H1 (cell line): ENCODE measurements around the gene PC. TPM values are rescaled to one million over a fixed set of nuclear protein-coding genes. Genes with fewer than 3 reads are reported as not detected.

Source experiments
- CTCF ChIA-PET: fragments of 300-600 bp; sonication (Branson Sonifier 250); formaldehyde crosslinking; loops from one replicate; lab custom pipeline; 2021; ENCODE audit not compliant: partially characterized antibody; lab: Charles Lee
- POLR2A ChIA-PET: fragments of 300-600 bp; sonication (Branson Sonifier 250); formaldehyde crosslinking; loops from one replicate; lab custom pipeline; 2021; ENCODE audit warnings: inconsistent platforms; ENCODE audit not compliant: partially characterized antibody; lab: Charles Lee
- DNase-seq, 2 experiments: peaks; one replicate each; pipeline versions ENCODE4 v3.0.0 to v3.0.0-alpha.2; 2010 to 2022; ENCODE audit warnings: low spot score in 2 of 2, low read depth in 1 of 2, mixed read lengths in 1 of 2
- FAIRE-seq: peaks from 2 replicates; lab custom pipeline; 2011; peaks lifted over from hg19 to GRCh38; lab: Jason Lieb, UNC
- H2AFZ ChIP-seq: 2 replicates; pipeline ENCODE4 v1.8.1; 2012; ENCODE audit warnings: low read length, inconsistent platforms
- H2AK5ac ChIP-seq: 2 replicates; pipeline ENCODE4 v1.6.1; 2013; ENCODE audit warnings: low read depth, low read length
- H2BK120ac ChIP-seq: replicated peaks from 2 replicates; pipeline ENCODE3; 2013; ENCODE audit warnings: low read depth, low read length, inconsistent platforms
- H2BK12ac ChIP-seq: 2 replicates; pipeline ENCODE4 v1.6.1; 2013; ENCODE audit warnings: low read depth, low read length
- H2BK15ac ChIP-seq: 2 replicates; pipeline ENCODE4 v1.6.1; 2013; ENCODE audit warnings: low read length
- H2BK20ac ChIP-seq: 2 replicates; pipeline ENCODE4 v1.6.1; 2013; ENCODE audit warnings: low read length
- H2BK5ac ChIP-seq: 2 replicates; pipeline ENCODE4 v1.6.1; 2013; ENCODE audit warnings: low read depth, low read length
- H3K14ac ChIP-seq: 2 replicates; pipeline ENCODE4 v1.6.1; 2013; ENCODE audit warnings: inconsistent platforms; ENCODE audit not compliant: insufficient read length
- H3K18ac ChIP-seq: 2 replicates; pipeline ENCODE4 v1.6.1; 2013; ENCODE audit warnings: low read length; ENCODE audit errors: extremely low read depth
- H3K23ac ChIP-seq: 2 replicates; pipeline ENCODE4 v1.6.1; 2013; ENCODE audit warnings: inconsistent platforms; ENCODE audit not compliant: insufficient read length
- H3K23me2 ChIP-seq: 2 replicates; pipeline ENCODE4 v1.6.1; 2013; ENCODE audit warnings: low read depth, low read length
- H3K27ac ChIP-seq: 2 replicates; pipeline ENCODE4 v1.6.1; 2011; ENCODE audit warnings: low read depth, low read length, inconsistent platforms
- H3K27me3 ChIP-seq, 4 experiments: replicated peaks in 1 of 4; 1 replicate in 1 of 4; 2 replicates in 3 of 4; pipeline versions ENCODE4 v1.6.1 to v1.8.1; 2011 to 2013; ENCODE audit warnings: low read length in 3 of 4, mild to moderate bottlenecking in 3 of 4, inconsistent platforms in 2 of 4, mixed read lengths in 2 of 4, moderate library complexity in 1 of 4; ENCODE audit not compliant: control insufficient read depth in 3 of 4, insufficient read depth in 3 of 4; ENCODE audit errors: extremely low read depth in 1 of 4
- H3K36me3 ChIP-seq, 4 experiments: 2 replicates each; pipeline versions ENCODE4 v1.6.1 to v1.8.1; 2011 to 2013; ENCODE audit warnings: mild to moderate bottlenecking in 4 of 4, low read length in 3 of 4, moderate library complexity in 2 of 4, control low read depth in 1 of 4, inconsistent platforms in 1 of 4; ENCODE audit not compliant: insufficient read depth in 4 of 4, control insufficient read depth in 2 of 4
- H3K4ac ChIP-seq: replicated peaks from 2 replicates; pipeline ENCODE3; 2013; ENCODE audit warnings: low read length, low read depth, mixed read lengths, inconsistent platforms; ENCODE audit not compliant: insufficient read length
- H3K4me1 ChIP-seq, 4 experiments: replicated peaks in 1 of 4; 1 replicate in 1 of 4; 2 replicates in 3 of 4; pipeline versions ENCODE4 v1.6.1 to v1.8.1; 2011 to 2013; ENCODE audit warnings: low read length in 3 of 4, inconsistent platforms in 2 of 4, mixed read lengths in 1 of 4; ENCODE audit not compliant: insufficient read depth in 4 of 4, control insufficient read depth in 3 of 4
- H3K4me2 ChIP-seq, 2 experiments: 2 replicates each; pipeline versions ENCODE4 v1.6.1 to v1.8.1; 2011 to 2013; ENCODE audit warnings: low read depth in 2 of 2, low read length in 2 of 2, control low read depth in 1 of 2, inconsistent platforms in 1 of 2, mild to moderate bottlenecking in 1 of 2; ENCODE audit not compliant: insufficient read depth in 1 of 2
- H3K4me3 ChIP-seq, 4 experiments: fragments of 200-600, 300-600 bp in 1 of 4; sonication (generic), shearing (Covaris generic), sonication (Bioruptor Twin) in 1 of 4; 2 replicates each; pipeline versions ENCODE4 v1.5.1 to v1.8.1; 2011 to 2016; ENCODE audit warnings: low read length in 4 of 4, low read depth in 3 of 4, control low read depth in 2 of 4, inconsistent platforms in 2 of 4, mild to moderate bottlenecking in 2 of 4, mixed read lengths in 1 of 4, moderate library complexity in 1 of 4; ENCODE audit not compliant: insufficient read depth in 2 of 4; ENCODE audit errors: extremely low read depth in 1 of 4
- H3K56ac ChIP-seq: replicated peaks from 2 replicates; pipeline ENCODE3; 2013; ENCODE audit warnings: low read depth, mild to moderate bottlenecking, mixed read lengths, low read length, inconsistent platforms; ENCODE audit not compliant: insufficient read length
- H3K79me1 ChIP-seq: 2 replicates; pipeline ENCODE4 v1.6.1; 2013; ENCODE audit warnings: low read depth, low read length, control low read depth
- H3K79me2 ChIP-seq, 2 experiments: 2 replicates each; pipeline versions ENCODE4 v1.6.1 to v1.8.1; 2012 to 2013; ENCODE audit warnings: low read length in 2 of 2, mild to moderate bottlenecking in 2 of 2, inconsistent platforms in 1 of 2; ENCODE audit not compliant: insufficient read depth in 2 of 2, control insufficient read depth in 1 of 2
- H3K9ac ChIP-seq, 4 experiments: replicated peaks in 1 of 4; 1 replicate in 1 of 4; 2 replicates in 3 of 4; pipeline versions ENCODE4 v1.6.1 to v1.8.1; 2011 to 2013; ENCODE audit warnings: low read depth in 3 of 4, low read length in 3 of 4, control low read depth in 2 of 4, mild to moderate bottlenecking in 2 of 4, moderate library complexity in 2 of 4, inconsistent platforms in 1 of 4; ENCODE audit errors: extremely low read depth in 1 of 4
- H3K9me3 ChIP-seq, 2 experiments: 2 replicates each; pipeline versions ENCODE4 v1.6.1 to v1.8.1; 2012 to 2013; ENCODE audit warnings: mild to moderate bottlenecking in 2 of 2, moderate library complexity in 2 of 2, control low read depth in 1 of 2, inconsistent platforms in 1 of 2, low read depth in 1 of 2, low read length in 1 of 2, mixed read lengths in 1 of 2; ENCODE audit not compliant: insufficient read depth in 2 of 2
- H4K20me1 ChIP-seq, 2 experiments: replicated peaks in 1 of 2; 2 replicates each; pipeline versions ENCODE3 to v1.8.1; 2011 to 2013; ENCODE audit warnings: inconsistent platforms in 2 of 2, low read length in 2 of 2, mild to moderate bottlenecking in 1 of 2; ENCODE audit not compliant: insufficient read depth in 2 of 2, control insufficient read depth in 1 of 2
- H4K5ac ChIP-seq: 2 replicates; pipeline ENCODE4 v1.6.1; 2013; ENCODE audit warnings: low read length, low read depth, mixed read lengths, inconsistent platforms; ENCODE audit not compliant: insufficient read length
- H4K8ac ChIP-seq: 2 replicates; pipeline ENCODE4 v1.8.0; 2013; ENCODE audit warnings: mild to moderate bottlenecking, moderate library complexity, low read length, inconsistent platforms; ENCODE audit not compliant: insufficient read depth; ENCODE audit errors: extremely low read depth
- H4K91ac ChIP-seq: replicated peaks from 2 replicates; pipeline ENCODE3; 2013; ENCODE audit warnings: low read length, mixed read lengths, inconsistent platforms; ENCODE audit not compliant: insufficient read length
- BACH1 ChIP-seq: IDR thresholded peaks from 2 replicates; pipeline ENCODE4 v1.6.1; 2012; ENCODE audit warnings: low read length, improper control_type of control experiment
- HDAC2 ChIP-seq, 2 experiments: fragments of 300-600 bp in 1 of 2; sonication (generic) in 1 of 2; IDR thresholded peaks; 2 replicates each; pipeline ENCODE4 v1.6.1; 2011 to 2012; ENCODE audit warnings: low read depth in 2 of 2, low read length in 2 of 2, mild to moderate bottlenecking in 2 of 2, moderate library complexity in 2 of 2, borderline replicate concordance in 1 of 2, inconsistent platforms in 1 of 2
- KDM4A ChIP-seq: IDR thresholded peaks from one replicate; pipeline ENCODE4 v1.7.1; 2012; ENCODE audit warnings: low read depth, mild to moderate bottlenecking, moderate library complexity, low read length, inconsistent platforms; ENCODE audit not compliant: severe bottlenecking
- SIN3A ChIP-seq, 2 experiments: IDR thresholded peaks in 1 of 2; conservative IDR thresholded peaks in 1 of 2; 2 replicates each; pipeline ENCODE4 v1.6.1; 2011 to 2012; ENCODE audit warnings: low read length in 2 of 2, improper control_type of control experiment in 1 of 2, low read depth in 1 of 2, mild to moderate bottlenecking in 1 of 2
- TBP ChIP-seq: IDR thresholded peaks from 2 replicates; pipeline ENCODE4 v1.6.1; 2011; ENCODE audit warnings: low read depth, low read length, improper control_type of control experiment
- TEAD4 ChIP-seq: IDR thresholded peaks from 2 replicates; pipeline ENCODE4 v1.6.1; 2012; ENCODE audit warnings: low read depth, low read length, inconsistent platforms, mixed read lengths
- WGBS, 2 experiments: shearing (Covaris generic) in 1 of 2; methylation state at CpG; one replicate each; pipeline versions ENCODE4 v1.1.6 to v1.1.7; 2013 to 2015; ENCODE audit warnings: low lambda C conversion rate in 2 of 2, mixed read lengths in 2 of 2, inconsistent platforms in 1 of 2, low coverage in 1 of 2, missing lambda C conversion rate in 1 of 2; ENCODE audit not compliant: insufficient replicate concordance in 2 of 2, insufficient coverage in 1 of 2, insufficient read length in 1 of 2; ENCODE audit errors: extremely low coverage in 1 of 2, missing lambda C conversion rate in 1 of 2; 5-methylcytosine and 5-hydroxymethylcytosine counted together
- polyA plus RNA-seq, 7 experiments: library from polyadenylated mRNA; depleted of rRNA in 3 of 7; stranded (reverse) in 5 of 7; unstranded in 2 of 7; fragments of >200 nt in 5 of 7; fragments of 200-250 nt in 2 of 7; gene quantifications; 1 replicate in 5 of 7; 2 replicates in 1 of 7; 4 replicates in 1 of 7; pipeline versions ENCODE4 v1.2.1 to v1.2.3, GENCODE V29; 2011 to 2013; ENCODE audit warnings: missing spikeins in 2 of 7, mixed read lengths in 2 of 7
- total RNA-seq: library from RNA; stranded (reverse); fragmentation: NEBNext Ultra II Directional; extraction: Animal tissue kit (Norgen Biotek cat#: 25700); gene quantifications from 2 replicates; pipeline ENCODE4 v1.2.1, GENCODE V29; 2021
- TF ChIP-seq, protein P1 (sequence below): IDR thresholded peaks from 2 replicates; pipeline ENCODE4 v1.6.1; 2012; ENCODE audit warnings: inconsistent platforms
- TF ChIP-seq, protein P2 (sequence below): IDR thresholded peaks from 2 replicates; pipeline ENCODE4 v1.6.1; 2011; ENCODE audit warnings: low read length, improper control_type of control experiment

The PC gene
- total and polyA plus RNA-seq, 2 of the 8 experiments (the other 6 are each of a cell fraction or from before 2014, with no cell fraction given), result 11.5 to 27.5 TPM

DNA sequence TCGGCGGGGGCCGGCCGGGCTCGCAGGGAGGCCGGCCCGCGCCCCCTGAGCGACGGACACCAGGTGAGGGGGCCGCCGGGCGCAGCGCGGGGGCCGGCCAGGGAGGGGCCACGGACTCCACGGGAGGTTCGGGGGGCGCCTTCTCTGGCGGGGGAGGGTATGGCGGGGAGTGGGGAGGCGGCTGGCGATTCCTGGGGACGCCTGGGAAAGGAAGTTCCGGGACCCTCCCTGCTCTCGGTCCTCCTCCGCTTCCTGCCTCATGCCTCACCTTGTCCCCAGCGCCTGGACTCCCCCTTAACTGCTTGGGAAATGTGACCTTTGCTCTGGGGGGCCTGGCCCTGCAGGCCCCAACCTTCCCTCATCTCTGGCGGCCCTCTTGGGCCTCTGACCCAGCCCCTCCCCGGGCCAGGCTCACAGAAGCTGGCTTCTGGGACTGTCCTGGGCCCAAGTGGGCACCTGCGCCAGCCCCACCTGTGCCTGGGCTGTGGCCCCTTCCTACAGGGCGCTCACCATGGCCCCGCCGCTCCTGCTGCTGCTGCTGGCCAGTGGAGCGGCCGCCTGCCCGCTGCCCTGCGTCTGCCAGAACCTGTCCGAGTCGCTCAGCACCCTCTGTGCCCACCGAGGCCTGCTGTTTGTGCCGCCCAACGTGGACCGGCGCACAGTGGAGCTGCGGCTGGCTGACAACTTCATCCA is 100.8 kb downstream of the PC start:
- Histone ChIP-seq H4K91ac (no peak overlapping the region), H3K4me1 (peaks cover 5 to 20% (median 9%) of the 10 kb centered on the region in 4 experiments), H3K4ac (no peak overlapping the region), H3K4me3 (peak overlapping the region; percentile 71 to 92 (median 86)), H3K79me2 (no peaks in the 10 kb centered on the region), H3K36me3 (peaks cover 0 to 18% (median 1%) of the 10 kb centered on the region in 4 experiments; a peak in 4 of 8 replicates), H4K5ac (peak overlapping the region; percentile 2), H2AFZ (no peak overlapping the region), H2AK5ac (no peak overlapping the region), H3K14ac (no peak overlapping the region), H3K9ac (peak overlapping the region in 3 of 4 experiments; percentile 48 to 94 (median 58); a peak in 4 of 7 replicates), H4K20me1 (peaks cover 2 to 4% of the 10 kb centered on the region in 2 experiments), H3K23ac (no peak overlapping the region), H2BK12ac (no peak overlapping the region), H3K23me2 (peaks cover 8% of the 10 kb centered on the region), H3K4me2 (peak overlapping the region; percentile 92 to 98), H2BK5ac (peak overlapping the region; percentile 24; the same call in 1 of the 2 replicates), H3K27me3 (no peaks in the 10 kb centered on the region), H3K79me1 (no peaks in the 10 kb centered on the region), H2BK120ac (no peak overlapping the region), H3K18ac (peak overlapping the region; percentile 48), H2BK20ac (no peak overlapping the region), H3K27ac (no peak overlapping the region; the same call in 1 of the 2 replicates), H2BK15ac (no peak overlapping the region), H3K9me3 (no peaks in the 10 kb centered on the region), H3K56ac (no peak overlapping the region), H4K8ac (peak overlapping the region; percentile 62; the same call in 1 of the 2 replicates)
- ChIA-PET CTCF (interaction anchor here (1.0 to 1.6 kb wide), 5 partner anchors 10 to 198 kb away, joined by 3 to 9 read pairs (median 4); no protein-coding TSS in a partner anchor), POLR2A (interaction anchor here (0.6 to 2.3 kb wide), 10 partner anchors 10 to 169 kb away, joined by 3 to 18 read pairs (median 4); partner anchors contain the start of gene RCE1)
- DNase-seq (peak in 1 of 2 experiments; percentile 73), FAIRE-seq (no peak)
- 38% methylated on average over 35 of the region's 47 CpGs; no CpG with 5 or more reads in 1 of the 2 experiments for WGBS, 2 experiments
- TF ChIP-seq, protein P1, sequence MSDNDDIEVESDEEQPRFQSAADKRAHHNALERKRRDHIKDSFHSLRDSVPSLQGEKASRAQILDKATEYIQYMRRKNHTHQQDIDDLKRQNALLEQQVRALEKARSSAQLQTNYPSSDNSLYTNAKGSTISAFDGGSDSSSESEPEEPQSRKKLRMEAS, result peak; percentile 6; the same call in 1 of the 2 replicates
- TF ChIP-seq BACH1, result peak; percentile 23; the same call in 1 of the 2 replicates
- TF ChIP-seq TEAD4, result no peak
- TF ChIP-seq, protein P2, sequence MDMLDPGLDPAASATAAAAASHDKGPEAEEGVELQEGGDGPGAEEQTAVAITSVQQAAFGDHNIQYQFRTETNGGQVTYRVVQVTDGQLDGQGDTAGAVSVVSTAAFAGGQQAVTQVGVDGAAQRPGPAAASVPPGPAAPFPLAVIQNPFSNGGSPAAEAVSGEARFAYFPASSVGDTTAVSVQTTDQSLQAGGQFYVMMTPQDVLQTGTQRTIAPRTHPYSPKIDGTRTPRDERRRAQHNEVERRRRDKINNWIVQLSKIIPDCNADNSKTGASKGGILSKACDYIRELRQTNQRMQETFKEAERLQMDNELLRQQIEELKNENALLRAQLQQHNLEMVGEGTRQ, result no peak
- TF ChIP-seq TBP, result no peak
- TF ChIP-seq SIN3A (conservative IDR thresholded peaks at IDR 0.05 in 1 of 2, IDR thresholded peaks at IDR 0.05 in 1 of 2; ENCODE audit: low read depth in 1 of 2, low read length in 2 of 2), result 0 out of 4 replicates have a peak, but pooled peaks of 1 of the 2 experiments have one; percentile 19
- peak; percentile 14 for TF ChIP-seq KDM4A
- TF ChIP-seq HDAC2 (IDR thresholded peaks at IDR 0.05; ENCODE audit: borderline replicate concordance in 1 of 2, low read depth in 2 of 2, low read length in 2 of 2), result no peak
